Body of pancreas (tissue), 4 donors: ENCODE results near the gene BMPR1B. TPM values are rescaled to one million over a fixed set of nuclear protein-coding genes. Genes with fewer than 3 reads are reported as not detected.

Experiments used
- ATAC-seq: fragments of 150-250 bp; one replicate; pipeline ENCODE4 v1.9.1; 2016
- DNase-seq, 4 donors: peaks; one replicate each; pipeline ENCODE4 v3.0.0-alpha.2; 2019
- H3K27ac ChIP-seq, 4 donors: fragments of 200-600 bp; sonication (generic); 1 replicate in 3 of 4; 2 replicates in 1 of 4; pipeline versions ENCODE4 v1.5.1 to v1.6.1; 2016 to 2019; ENCODE audit warnings: mild to moderate bottlenecking in 1 of 4, mixed read lengths in 1 of 4, moderate library complexity in 1 of 4
- H3K27me3 ChIP-seq, 2 donors: fragments of 200-600 bp; sonication (generic); one replicate each; pipeline ENCODE4 v1.6.0; 2016; ENCODE audit warnings: mild to moderate bottlenecking in 1 of 2
- H3K36me3 ChIP-seq, 2 donors: fragments of 200-600 bp; sonication (generic); replicated peaks in 1 of 2; 2 replicates each; pipeline ENCODE4 v1.5.1; 2016; ENCODE audit warnings: low read depth in 2 of 2; ENCODE audit not compliant: insufficient read depth in 1 of 2
- H3K4me1 ChIP-seq: fragments of 200-600 bp; sonication (generic); one replicate; pipeline ENCODE4 v1.6.0; 2016
- H3K4me3 ChIP-seq, 2 donors: fragments of 200-600 bp; sonication (generic); 1 replicate in 1 of 2; 2 replicates in 1 of 2; pipeline ENCODE4 v1.5.1; 2016 to 2019
- H3K9me3 ChIP-seq, 3 donors: fragments of 200-600 bp; sonication (generic); 1 replicate in 2 of 3; 2 replicates in 1 of 3; pipeline ENCODE4 v1.5.1; 2016
- CTCF ChIP-seq, 7 experiments: fragments of 450-650 bp in 4 of 7; fragments of 200-600 bp in 3 of 7; sonication (generic) in 3 of 7; IDR thresholded peaks; one replicate each; pipeline ENCODE4 v1.5.1; 2016 to 2019; ENCODE audit warnings: antibody characterized with exemption in 7 of 7
- POLR2A ChIP-seq, 3 donors: fragments of 450-650 bp; IDR thresholded peaks; one replicate each; pipeline ENCODE4 v1.6.1; 2016; ENCODE audit warnings: antibody characterized with exemption in 3 of 3, mild to moderate bottlenecking in 2 of 3
- WGBS, 2 donors: methylation state at CpG; one replicate each; pipeline ENCODE4 v1.1.5; 2017; 5-methylcytosine and 5-hydroxymethylcytosine counted together
- intact Hi-C: fragments of 100-400 bp; cut with DNase I; formaldehyde crosslinking; loops from one replicate; pipeline ENCODE4 v1.15.1; 2023
- total RNA-seq, 2 donors: library from RNA; depleted of rRNA; stranded (reverse); fragments of >200 nt; gene quantifications; one replicate each; pipeline ENCODE4 v1.1.0, GENCODE V29; 2016

BMPR1B gene
- total RNA-seq, 2 donors from 2014 or later, result 0.99 to 1.3 TPM

- ATAC-seq, result no peak
- H3K27ac ChIP-seq, result no peak overlapping the region
- no peak overlapping the region for H3K4me3 ChIP-seq
- intact Hi-C loops, result no loop called here
- no peaks in the 10 kb centered on the region for H3K9me3 ChIP-seq
- H3K27me3 ChIP-seq, result no peaks in the 10 kb centered on the region
- 70 to 72% methylated on average over 6 of the region's 6 CpGs for WGBS, 2 donors
- DNase-seq, result no peak
- H3K4me1 ChIP-seq, result no peaks in the 10 kb centered on the region
- H3K36me3 ChIP-seq, result no peaks in the 10 kb centered on the region
- TF ChIP-seq CTCF (IDR thresholded peaks at IDR 0.05), result no peak
- no peak for TF ChIP-seq POLR2A (IDR thresholded peaks at IDR 0.05)
Measured at GRCh38 chr4:94813221-94813620, 55.5 kb downstream of the BMPR1B start.

GRCh38 chr4:94814237-94814636 is 56.5 kb downstream of the BMPR1B start:
- no peak for DNase-seq
- no peaks in the 10 kb centered on the region for H3K36me3 ChIP-seq
- no peak for ATAC-seq
- H3K9me3 ChIP-seq, result no peaks in the 10 kb centered on the region
- no peaks in the 10 kb centered on the region for H3K27me3 ChIP-seq
- H3K27ac ChIP-seq, result no peak overlapping the region
- no peak for TF ChIP-seq POLR2A (IDR thresholded peaks at IDR 0.05)
- TF ChIP-seq CTCF (IDR thresholded peaks at IDR 0.05), result no peak
- no peaks in the 10 kb centered on the region for H3K4me1 ChIP-seq
- H3K4me3 ChIP-seq, result no peak overlapping the region
- intact Hi-C loops, result no loop called here

- ATAC-seq (no peak), DNase-seq (no peak)
- no peaks in the 10 kb centered on the region for H3K9me3 ChIP-seq
- TF ChIP-seq POLR2A (IDR thresholded peaks at IDR 0.05) (no peak), CTCF (IDR thresholded peaks at IDR 0.05) (no peak)
- H3K27ac ChIP-seq, result no peak overlapping the region
- no peaks in the 10 kb centered on the region for H3K4me1 ChIP-seq
- 31 to 47% methylated on average over 4 of the region's 4 CpGs for WGBS, 2 donors
- H3K4me3 ChIP-seq, result no peak overlapping the region
- no peaks in the 10 kb centered on the region for H3K36me3 ChIP-seq
- no peaks in the 10 kb centered on the region for H3K27me3 ChIP-seq
- intact Hi-C loops, result no loop called here
Measured at GRCh38 chr4:94819371-94820168, 61.8 kb downstream of the BMPR1B start.

- 41 to 60% methylated on average over 5 of the region's 5 CpGs for WGBS, 2 donors
- Histone ChIP-seq H3K4me1 (no peaks in the 10 kb centered on the region), H3K27ac (no peak overlapping the region), H3K4me3 (no peak overlapping the region), H3K27me3 (no peaks in the 10 kb centered on the region), H3K9me3 (no peaks in the 10 kb centered on the region), H3K36me3 (no peaks in the 10 kb centered on the region)
- TF ChIP-seq CTCF (IDR thresholded peaks at IDR 0.05), result no peak
- TF ChIP-seq POLR2A (IDR thresholded peaks at IDR 0.05), result no peak
- ATAC-seq (no peak), DNase-seq (no peak)
- intact Hi-C loops, result no loop called here
Measured at GRCh38 chr4:94826206-94826605, 68.5 kb downstream of the BMPR1B start.
